ENCODE data around the gene UBL3.

DNA sequence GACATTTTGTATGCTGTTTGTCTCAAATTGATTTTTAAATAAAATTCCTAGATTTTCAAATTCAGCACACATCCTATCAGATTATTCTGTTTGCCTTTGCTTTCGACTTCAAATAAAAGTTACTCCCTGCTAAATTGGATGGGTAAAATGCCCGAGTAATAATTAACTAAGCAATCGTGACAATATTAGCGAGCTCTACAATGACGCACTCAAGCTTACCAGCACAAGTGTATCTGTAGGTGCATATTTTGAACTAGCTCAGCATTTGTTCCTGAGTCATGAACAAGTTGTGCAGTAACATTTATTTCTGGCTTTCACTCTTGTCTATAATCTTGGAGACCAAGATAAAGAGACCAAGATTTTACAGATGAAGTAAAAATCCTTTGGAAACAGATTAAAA is 113.4 kb downstream of the UBL3 start:
- TF ChIP-seq POLR2A (IDR thresholded peaks at IDR 0.05; ENCODE audit: low read depth, low read length): no peak
- no peak for TF ChIP-seq TAF1 (IDR thresholded peaks at IDR 0.05; ENCODE audit: borderline replicate concordance, low read depth, low read length)
- no peak for TF ChIP-seq POLR2AphosphoS5 (IDR thresholded peaks at IDR 0.05; ENCODE audit: low read depth, low read length)
